ENCODE measurements around the gene MOBP.

The MOBP gene

DNA sequence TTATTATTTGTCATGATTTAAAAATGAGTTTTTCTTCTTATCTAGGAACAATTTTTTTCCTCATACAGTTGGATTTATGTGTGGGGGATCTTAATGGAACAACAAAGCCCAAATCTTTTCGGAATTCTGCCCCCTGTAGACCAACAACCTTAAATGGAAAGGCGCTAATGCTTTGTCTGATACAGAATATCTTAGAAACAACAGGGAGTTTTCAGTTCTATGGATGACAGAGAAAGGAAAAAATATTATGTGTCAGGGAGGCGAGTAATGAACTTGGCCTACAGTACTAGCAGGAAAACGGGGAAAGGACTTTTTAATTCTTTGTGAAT lies 592 bp downstream of the MOBP start:
- no peak overlapping the region for H2AFZ ChIP-seq (ENCODE audit: low read depth)

DNA sequence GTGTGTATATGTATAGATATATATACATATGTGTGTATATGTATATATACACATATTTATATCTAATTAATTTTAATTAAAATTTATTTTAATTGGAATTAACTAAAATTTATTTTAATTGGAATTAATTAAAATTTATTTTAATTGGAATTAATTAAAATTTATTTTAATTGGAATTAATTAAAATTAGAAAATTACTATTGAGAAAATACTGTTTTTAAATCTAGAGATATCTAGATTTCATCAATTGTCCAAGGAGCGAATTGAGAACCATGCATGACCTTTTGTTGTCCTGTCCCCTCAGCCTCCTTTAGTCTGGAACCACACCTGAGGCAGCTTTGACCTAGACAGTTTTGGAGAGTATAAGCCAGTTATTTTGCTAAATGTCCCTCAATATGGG lies 1.8 kb downstream of the MOBP start:
- Histone ChIP-seq H2AFZ (ENCODE audit: low read depth) (no peak overlapping the region), H3K4me1 (ENCODE audit: low read depth, poor library complexity, severe bottlenecking) (no peaks in the 10 kb centered on the region), H3K9ac (no peak overlapping the region), H3K27ac (no peak overlapping the region), H3K4me3 (IDR thresholded peaks at IDR 0.05; ENCODE audit: insufficient read depth, low read depth, low read length) (no peak overlapping the region), H3K36me3 (ENCODE audit: insufficient read depth) (no peaks in the 10 kb centered on the region), H3K4me2 (no peak overlapping the region), H4K20me1 (ENCODE audit: insufficient read depth) (no peaks in the 10 kb centered on the region), H3K79me2 (ENCODE audit: insufficient read depth, low read depth) (no peaks in the 10 kb centered on the region), H3K27me3 (ENCODE audit: insufficient read depth, low read depth) (no peaks in the 10 kb centered on the region)
- TF ChIP-seq, protein P1, sequence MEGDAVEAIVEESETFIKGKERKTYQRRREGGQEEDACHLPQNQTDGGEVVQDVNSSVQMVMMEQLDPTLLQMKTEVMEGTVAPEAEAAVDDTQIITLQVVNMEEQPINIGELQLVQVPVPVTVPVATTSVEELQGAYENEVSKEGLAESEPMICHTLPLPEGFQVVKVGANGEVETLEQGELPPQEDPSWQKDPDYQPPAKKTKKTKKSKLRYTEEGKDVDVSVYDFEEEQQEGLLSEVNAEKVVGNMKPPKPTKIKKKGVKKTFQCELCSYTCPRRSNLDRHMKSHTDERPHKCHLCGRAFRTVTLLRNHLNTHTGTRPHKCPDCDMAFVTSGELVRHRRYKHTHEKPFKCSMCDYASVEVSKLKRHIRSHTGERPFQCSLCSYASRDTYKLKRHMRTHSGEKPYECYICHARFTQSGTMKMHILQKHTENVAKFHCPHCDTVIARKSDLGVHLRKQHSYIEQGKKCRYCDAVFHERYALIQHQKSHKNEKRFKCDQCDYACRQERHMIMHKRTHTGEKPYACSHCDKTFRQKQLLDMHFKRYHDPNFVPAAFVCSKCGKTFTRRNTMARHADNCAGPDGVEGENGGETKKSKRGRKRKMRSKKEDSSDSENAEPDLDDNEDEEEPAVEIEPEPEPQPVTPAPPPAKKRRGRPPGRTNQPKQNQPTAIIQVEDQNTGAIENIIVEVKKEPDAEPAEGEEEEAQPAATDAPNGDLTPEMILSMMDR (conservative IDR thresholded peaks at IDR 0.05; ENCODE audit: low read depth, low read length): no peak

More for the DNA sequence above, 592 bp downstream of the MOBP start:
- Histone ChIP-seq H3K4me3 (IDR thresholded peaks at IDR 0.05; ENCODE audit: insufficient read depth, low read depth, low read length) (no peak overlapping the region), H3K27ac (no peak overlapping the region), H3K4me1 (ENCODE audit: low read depth, poor library complexity, severe bottlenecking) (no peaks in the 10 kb centered on the region), H4K20me1 (ENCODE audit: insufficient read depth) (no peaks in the 10 kb centered on the region), H3K79me2 (ENCODE audit: insufficient read depth, low read depth) (no peaks in the 10 kb centered on the region), H3K36me3 (ENCODE audit: insufficient read depth) (no peaks in the 10 kb centered on the region), H3K27me3 (ENCODE audit: insufficient read depth, low read depth) (no peaks in the 10 kb centered on the region), H3K9ac (no peak overlapping the region), H3K4me2 (no peak overlapping the region)
- TF ChIP-seq, protein P1 (conservative IDR thresholded peaks at IDR 0.05; ENCODE audit: low read depth, low read length): no peak

DNA sequence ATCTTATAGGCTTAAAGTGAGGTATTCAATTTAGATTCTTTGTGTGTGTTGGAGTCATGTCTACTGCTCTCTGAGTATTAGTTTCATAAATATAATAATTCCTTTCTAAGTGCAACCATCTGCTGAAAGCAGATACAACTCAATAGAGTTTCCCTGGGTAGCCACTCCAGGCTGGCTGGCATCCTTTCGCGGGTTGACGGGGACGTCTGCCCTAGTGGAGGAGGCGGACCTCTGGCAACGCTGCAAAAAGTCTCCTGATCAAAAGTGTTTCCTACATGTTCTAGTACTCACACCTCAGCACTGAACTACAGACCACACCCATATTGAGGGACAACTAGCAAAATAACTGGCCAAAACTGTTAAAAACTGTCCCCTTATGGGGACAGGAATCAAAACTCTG lies 2.5 kb downstream of the MOBP start:
- Histone ChIP-seq H3K9ac (no peak overlapping the region), H3K4me2 (no peak overlapping the region), H2AFZ (ENCODE audit: low read depth) (no peak overlapping the region), H3K36me3 (ENCODE audit: insufficient read depth) (no peaks in the 10 kb centered on the region), H3K4me3 (IDR thresholded peaks at IDR 0.05; ENCODE audit: insufficient read depth, low read depth, low read length) (no peak overlapping the region), H3K27ac (no peak overlapping the region), H3K79me2 (ENCODE audit: insufficient read depth, low read depth) (no peaks in the 10 kb centered on the region), H3K4me1 (ENCODE audit: low read depth, poor library complexity, severe bottlenecking) (no peaks in the 10 kb centered on the region), H4K20me1 (ENCODE audit: insufficient read depth) (no peaks in the 10 kb centered on the region), H3K27me3 (ENCODE audit: insufficient read depth, low read depth) (no peaks in the 10 kb centered on the region)
- TF ChIP-seq, protein P1 (conservative IDR thresholded peaks at IDR 0.05; ENCODE audit: low read depth, low read length): no peak

DNA sequence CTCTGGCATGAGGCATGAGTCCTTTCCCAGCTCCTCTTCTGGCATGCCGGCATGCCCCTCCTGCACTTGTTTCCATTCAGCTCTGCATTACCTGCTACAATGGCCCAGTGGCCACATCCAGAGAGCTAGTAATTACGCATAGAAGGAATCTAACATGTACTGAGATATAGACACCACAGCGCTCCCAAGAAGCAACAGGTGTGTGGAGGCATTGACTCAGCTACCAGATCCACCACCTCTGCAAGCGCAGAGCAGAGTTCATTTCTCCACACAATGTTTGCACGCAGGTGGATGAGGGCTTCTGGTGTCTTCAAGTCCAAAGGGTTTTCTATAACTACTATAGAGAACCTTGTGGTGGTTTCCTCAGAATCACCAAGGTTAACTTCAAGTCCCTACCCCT lies 4.2 kb downstream of the MOBP start:
- H3K4me1 ChIP-seq (ENCODE audit: low read depth, poor library complexity, severe bottlenecking): no peaks in the 10 kb centered on the region
- H4K20me1 ChIP-seq (ENCODE audit: insufficient read depth): no peaks in the 10 kb centered on the region
- no peaks in the 10 kb centered on the region for H3K79me2 ChIP-seq (ENCODE audit: insufficient read depth, low read depth)
- TF ChIP-seq, protein P1 (conservative IDR thresholded peaks at IDR 0.05; ENCODE audit: low read depth, low read length): no peak
- H3K27me3 ChIP-seq (ENCODE audit: insufficient read depth, low read depth): no peaks in the 10 kb centered on the region
- no peak overlapping the region for H3K4me2 ChIP-seq
- no peak overlapping the region for H2AFZ ChIP-seq (ENCODE audit: low read depth)
- no peak overlapping the region for H3K27ac ChIP-seq
- H3K9ac ChIP-seq: no peak overlapping the region
- H3K4me3 ChIP-seq (IDR thresholded peaks at IDR 0.05; ENCODE audit: insufficient read depth, low read depth, low read length): no peak overlapping the region
- no peaks in the 10 kb centered on the region for H3K36me3 ChIP-seq (ENCODE audit: insufficient read depth)
